GM12891 (cell line): ENCODE results near the gene TMEM135.

Experiments used
- DNase-seq: peaks from one replicate; pipeline ENCODE4 v3.0.0; 2011; ENCODE audit warnings: low spot score; ENCODE audit not compliant: insufficient read length
- FAIRE-seq: peaks from 2 replicates; lab custom pipeline; 2011; peaks lifted over from hg19 to GRCh38; lab: Jason Lieb, UNC
- PAX5 ChIP-seq: IDR thresholded peaks from 2 replicates; pipeline ENCODE4 v1.6.1; 2011; ENCODE audit warnings: low read length, moderate library complexity, mild to moderate bottlenecking; ENCODE audit not compliant: insufficient read depth, severe bottlenecking
- POLR2A ChIP-seq: IDR thresholded peaks from 2 replicates; pipeline ENCODE4 v1.6.1; 2011; ENCODE audit warnings: low read depth, low read length, control low read depth
- POLR2AphosphoS5 ChIP-seq: IDR thresholded peaks from 2 replicates; pipeline ENCODE4 v1.6.1; 2011; ENCODE audit warnings: low read depth, low read length, control low read depth
- POU2F2 ChIP-seq: IDR thresholded peaks from 2 replicates; pipeline ENCODE4 v1.6.1; 2011; ENCODE audit warnings: low read depth, mild to moderate bottlenecking, control low read depth, low read length, moderate library complexity
- SPI1 ChIP-seq: IDR thresholded peaks from 2 replicates; pipeline ENCODE4 v1.6.1; 2011; ENCODE audit warnings: low read depth, low read length, control low read depth
- TAF1 ChIP-seq: IDR thresholded peaks from 2 replicates; pipeline ENCODE4 v1.6.1; 2011; ENCODE audit warnings: low read depth, low read length, control low read depth

The TMEM135 gene

DNA sequence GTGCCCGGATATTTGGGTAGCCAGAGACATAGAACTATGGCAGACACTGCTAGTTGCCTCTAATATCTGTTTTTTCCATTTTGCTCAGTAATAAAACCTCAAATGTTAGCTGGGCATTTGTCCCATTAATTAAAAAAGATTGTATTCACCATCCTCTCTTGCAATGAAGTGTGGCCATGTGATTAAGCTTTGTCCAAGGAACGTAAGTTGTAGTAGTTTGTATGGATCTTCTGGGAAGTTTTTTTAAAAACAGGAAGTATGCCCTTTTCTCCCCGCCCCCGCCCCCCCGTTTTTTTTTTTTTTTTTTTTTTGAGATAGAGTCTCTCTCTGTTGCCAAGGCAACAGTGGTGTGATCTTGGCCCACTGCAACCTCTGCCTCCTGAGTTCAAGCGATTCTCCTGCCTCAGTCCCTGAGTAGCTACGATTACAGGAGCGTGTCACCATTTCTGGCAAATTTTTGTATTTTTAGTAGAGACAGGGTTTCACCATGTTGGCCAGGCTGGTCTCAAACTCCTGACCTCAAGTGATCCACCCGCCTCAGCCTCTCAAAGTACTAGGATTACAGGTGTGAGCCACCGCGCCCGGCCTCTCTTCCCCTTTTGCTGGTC, 1.7 kb upstream of the TMEM135 start:
- FAIRE-seq = no peak
- DNase-seq = no peak
- no peak for TF ChIP-seq POU2F2
- TF ChIP-seq POLR2AphosphoS5 = no peak
- TF ChIP-seq TAF1 = no peak
- TF ChIP-seq PAX5 = no peak

DNA sequence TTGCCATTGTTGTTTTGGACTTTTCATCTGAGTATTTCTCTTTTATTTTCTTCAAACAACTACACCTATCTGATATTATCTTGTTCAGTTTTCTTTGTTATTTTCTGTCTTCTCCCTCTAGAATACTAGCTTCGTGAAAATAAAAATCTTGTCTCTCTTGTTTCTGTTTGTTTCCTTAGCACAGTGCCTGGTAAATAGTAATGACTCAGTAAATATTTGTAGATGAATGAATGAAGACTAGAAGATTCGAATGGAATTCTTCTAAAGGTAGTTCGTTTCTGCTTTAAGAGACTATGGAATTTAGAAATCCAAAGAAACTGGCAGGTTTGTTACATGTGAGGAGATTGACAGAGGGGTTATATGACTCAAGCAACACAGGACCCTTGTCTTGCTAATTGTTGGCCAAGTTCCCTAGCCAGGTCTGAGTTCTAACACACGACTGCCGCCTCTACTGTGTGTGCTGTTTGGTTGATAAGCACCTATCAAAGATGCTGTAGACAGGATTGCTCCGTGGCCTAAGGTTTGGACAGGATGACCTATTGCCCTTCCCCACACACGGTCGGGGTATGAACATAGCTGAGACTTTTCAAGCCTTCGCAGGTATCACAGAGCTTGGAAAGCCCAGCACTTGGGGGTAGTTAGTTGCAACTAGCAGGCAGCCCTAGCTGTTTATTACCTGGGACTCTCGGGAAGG, 831 bp upstream of the TMEM135 start:
- TF ChIP-seq POU2F2 = no peak
- FAIRE-seq (peak; percentile 84), DNase-seq (no peak)

DNA sequence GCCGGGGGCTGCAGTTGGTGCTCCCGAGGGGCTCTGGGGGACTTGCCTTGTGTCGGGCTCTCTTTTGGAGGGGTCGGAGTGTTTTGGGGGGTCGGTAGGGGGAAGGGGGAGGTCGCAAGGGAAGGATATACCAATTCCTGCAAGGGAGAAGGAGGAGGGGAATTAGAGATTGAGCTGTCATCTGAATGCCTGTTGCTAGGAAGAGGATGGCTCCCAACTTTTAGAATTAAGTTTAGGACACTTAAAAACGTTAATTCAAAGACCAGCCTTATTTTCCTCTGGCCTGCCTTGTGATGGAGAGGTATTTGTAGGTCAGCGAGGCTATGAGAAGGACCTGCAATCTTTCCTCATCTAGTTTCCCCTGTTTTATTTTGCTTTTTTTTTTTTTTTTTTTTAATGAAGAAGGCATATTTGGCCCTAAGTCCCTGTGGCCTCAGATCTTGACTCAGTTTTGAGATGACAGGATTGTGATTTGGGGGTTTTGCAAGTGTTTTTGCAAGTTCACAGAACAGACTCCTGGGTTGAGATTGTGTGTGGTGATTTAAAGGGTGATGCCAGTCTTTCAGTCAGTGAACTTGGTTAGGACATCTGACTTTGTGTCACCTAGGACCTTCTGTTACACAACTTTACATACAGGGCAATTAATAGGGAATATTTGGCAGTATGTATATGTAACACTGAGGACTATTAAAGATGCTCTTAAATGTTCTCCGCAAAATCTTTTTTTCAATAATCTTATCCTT, 672 bp downstream of the TMEM135 start:
- DNase-seq = no peak
- no peak for TF ChIP-seq SPI1
- no peak for TF ChIP-seq POLR2A
- no peak for TF ChIP-seq POLR2AphosphoS5
- TF ChIP-seq TAF1 = no peak
- TF ChIP-seq POU2F2 = no peak
- no peak for TF ChIP-seq PAX5
- peak; percentile 13 for FAIRE-seq

DNA sequence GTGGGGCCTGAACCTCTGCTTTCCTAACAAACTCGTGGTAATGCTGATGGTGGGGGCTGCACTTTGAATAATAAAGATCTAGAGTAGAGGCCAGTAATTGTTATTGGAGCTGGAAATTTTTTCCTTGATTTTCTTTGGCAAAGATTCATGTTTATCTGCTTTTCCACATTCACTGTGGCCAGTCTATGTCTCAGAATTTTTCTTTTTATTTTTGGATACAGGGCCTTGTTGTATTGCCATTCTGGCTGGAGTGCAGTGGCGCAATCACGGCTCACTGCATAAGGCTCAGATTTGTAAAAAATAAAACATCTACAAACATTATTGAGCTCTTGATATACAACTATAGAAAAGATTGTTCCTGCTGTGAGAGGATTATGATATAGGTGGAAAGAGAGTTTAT, 1.6 kb downstream of the TMEM135 start:
- FAIRE-seq (no peak), DNase-seq (no peak)
- TF ChIP-seq POU2F2 (no peak), TAF1 (no peak), PAX5 (no peak)

DNA sequence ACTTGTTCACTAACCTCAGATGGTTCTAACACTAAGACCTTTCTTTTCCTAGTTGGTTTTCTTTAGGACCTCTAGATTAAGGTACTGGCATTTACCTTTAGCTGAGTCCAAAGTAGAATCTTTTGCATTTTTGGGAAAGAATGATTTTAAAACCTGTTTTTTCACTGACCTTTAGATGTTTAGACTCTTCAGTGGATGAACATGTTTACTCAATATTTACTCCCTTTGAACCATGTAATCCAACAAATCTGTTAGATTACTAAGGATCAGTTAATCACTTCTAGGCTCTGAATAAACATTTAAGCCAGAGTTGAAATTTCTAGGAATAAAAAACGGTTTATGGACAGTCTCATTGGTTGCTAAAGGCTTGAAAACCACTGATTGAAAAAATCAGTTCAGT, 6.2 kb downstream of the TMEM135 start:
- TF ChIP-seq POLR2A = no peak
- no peak for TF ChIP-seq TAF1
- TF ChIP-seq SPI1 = no peak
- TF ChIP-seq PAX5 = no peak
- TF ChIP-seq POU2F2 = no peak
- TF ChIP-seq POLR2AphosphoS5 = no peak
- FAIRE-seq (no peak), DNase-seq (no peak)

DNA sequence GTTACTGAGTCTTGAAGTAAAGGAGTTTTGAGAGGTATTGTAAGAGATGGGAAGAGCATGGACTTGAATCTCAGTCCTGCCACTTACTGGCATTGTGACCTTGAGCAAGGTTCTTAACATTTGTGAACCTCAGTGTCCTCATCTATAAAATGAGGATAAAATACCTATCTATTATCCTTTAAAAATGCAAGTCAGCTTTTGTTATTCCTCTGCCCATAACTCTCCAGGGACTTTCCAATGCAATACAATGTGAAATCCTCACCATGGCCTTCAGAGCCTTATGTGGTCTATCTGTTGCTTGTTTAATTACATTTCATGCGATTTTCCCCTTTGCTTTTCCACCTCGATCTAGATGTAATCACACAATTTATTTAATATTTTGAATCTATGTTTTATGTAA, 9.1 kb downstream of the TMEM135 start:
- FAIRE-seq = no peak
- TF ChIP-seq POLR2A = no peak
- no peak for TF ChIP-seq SPI1
- TF ChIP-seq PAX5 = no peak
- no peak for TF ChIP-seq POLR2AphosphoS5
- TF ChIP-seq POU2F2 = no peak
- no peak for TF ChIP-seq TAF1
- no peak for DNase-seq

DNA sequence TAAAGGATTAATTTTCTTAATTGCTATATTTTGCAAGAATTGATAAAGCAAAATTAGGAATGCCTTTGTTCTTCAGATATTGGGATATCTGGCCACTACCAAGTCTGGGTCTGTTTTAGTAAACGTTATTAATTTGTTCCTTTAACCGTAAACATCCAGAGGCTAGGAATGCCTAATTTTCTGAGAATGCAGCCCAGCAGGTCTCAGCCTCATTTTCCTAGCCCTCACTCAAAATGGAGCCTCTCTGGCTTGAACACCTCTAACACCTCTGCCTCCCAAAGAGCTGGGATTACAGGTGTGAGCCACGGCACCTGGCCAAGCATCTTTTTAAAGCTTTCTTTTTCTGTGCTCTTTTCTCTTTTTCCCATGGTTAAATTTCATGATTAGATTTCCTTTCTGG, 18.4 kb downstream of the TMEM135 start:
- DNase-seq (no peak), FAIRE-seq (no peak)

DNA sequence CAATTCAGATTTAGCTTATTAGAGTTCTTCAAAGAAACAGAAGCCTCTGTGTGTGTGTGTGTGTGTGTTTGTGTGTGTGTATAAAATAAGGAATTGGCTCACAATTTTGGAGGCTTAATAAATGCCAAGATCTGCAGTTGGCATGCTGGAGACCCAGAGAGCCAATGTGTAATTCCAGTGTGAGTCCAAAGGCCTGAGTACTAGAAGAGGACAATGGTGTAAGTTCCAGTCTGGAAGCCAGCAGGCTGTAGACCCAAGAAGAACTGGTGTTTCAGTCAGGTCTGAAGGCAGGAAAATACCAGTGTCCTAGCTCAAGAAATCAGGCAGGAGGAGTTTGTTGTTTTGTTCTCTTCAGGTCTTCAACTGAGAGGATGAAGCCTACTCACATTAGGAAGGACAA, 20.0 kb downstream of the TMEM135 start:
- FAIRE-seq (peak; percentile 45), DNase-seq (no peak)
- TF ChIP-seq POLR2A (no peak), POLR2AphosphoS5 (no peak), PAX5 (no peak), TAF1 (no peak), SPI1 (no peak)

More for the DNA sequence above, 18.4 kb downstream of the TMEM135 start:
- TF ChIP-seq SPI1 = no peak
- TF ChIP-seq PAX5 = no peak
- TF ChIP-seq POLR2AphosphoS5 = no peak
- no peak for TF ChIP-seq POU2F2
- no peak for TF ChIP-seq TAF1
- TF ChIP-seq POLR2A = no peak

DNA sequence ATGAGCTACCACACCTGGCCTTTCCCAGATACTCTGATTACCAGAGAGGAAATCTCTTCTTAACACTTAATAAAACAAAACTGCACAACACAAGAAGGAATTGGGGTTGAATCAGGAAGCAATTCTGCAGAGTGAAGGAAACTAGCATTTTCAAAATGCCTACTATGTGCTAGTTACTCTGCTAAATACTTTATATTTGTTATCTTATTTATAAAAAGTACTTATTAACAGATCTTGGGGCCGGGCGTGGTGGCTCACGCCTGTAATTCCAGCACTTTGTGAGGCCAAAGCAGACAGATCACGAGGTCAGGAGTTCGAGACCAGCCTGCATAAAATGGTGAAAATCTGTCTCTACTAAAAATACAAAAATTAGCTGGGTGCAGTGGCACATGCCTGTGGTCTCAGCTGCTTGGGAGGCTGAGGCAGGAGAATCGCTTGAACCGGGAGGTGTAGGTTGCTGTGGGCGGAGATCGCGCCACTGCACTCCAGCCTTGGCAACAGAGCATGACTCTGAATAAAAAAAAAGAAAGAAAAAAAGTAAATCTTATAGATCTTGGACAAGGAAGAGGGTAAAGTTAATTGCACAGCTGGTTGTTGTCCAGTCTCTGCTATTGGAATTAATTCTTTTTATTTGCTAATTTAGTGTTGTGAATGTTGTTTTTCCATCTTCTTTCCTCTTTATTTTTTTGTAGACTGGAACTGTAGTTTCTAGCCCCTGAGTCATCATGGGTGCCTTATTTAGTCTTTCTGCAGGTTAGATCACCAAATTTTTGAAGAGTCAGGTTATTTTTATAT, 22.1 kb downstream of the TMEM135 start:
- no peak for DNase-seq
- no peak for FAIRE-seq
- TF ChIP-seq POLR2A (no peak), SPI1 (no peak), TAF1 (no peak), POLR2AphosphoS5 (no peak), POU2F2 (no peak), PAX5 (no peak)

DNA sequence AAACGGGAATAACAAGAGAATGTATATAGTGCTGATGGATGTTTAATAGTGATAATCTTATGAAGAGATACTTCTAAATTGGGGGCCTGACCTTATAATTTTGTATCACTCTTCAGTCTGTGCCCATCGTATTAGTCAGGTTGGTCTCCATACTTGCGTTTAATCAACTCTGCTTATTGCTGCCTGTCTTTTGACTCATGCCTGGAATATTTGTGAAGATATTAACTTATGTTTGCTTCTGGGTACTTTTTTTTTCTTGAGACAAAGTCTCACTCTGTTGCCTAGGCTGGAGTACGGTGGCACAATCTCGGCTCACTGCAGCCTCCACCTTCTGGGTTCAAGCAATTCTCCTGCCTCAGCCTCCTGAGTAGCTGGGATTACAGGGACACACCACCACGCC, 24.0 kb downstream of the TMEM135 start:
- DNase-seq (no peak), FAIRE-seq (no peak)
- TF ChIP-seq SPI1 (no peak), TAF1 (no peak)
